Measurements from ENCODE around the gene ZNF888. TPM values are rescaled to one million over a fixed set of nuclear protein-coding genes. Genes with fewer than 3 reads are reported as not detected.
"Not testable (repeated sequence)": the region's sequence is repeated elsewhere in the genome, so short reads cannot be mapped to it uniquely, and the experiment has no call there.

The ZNF888 gene
- total RNA-seq, 4 donors from 2014 or later, result 0.15 to 0.29 (median 0.20) TPM

DNA sequence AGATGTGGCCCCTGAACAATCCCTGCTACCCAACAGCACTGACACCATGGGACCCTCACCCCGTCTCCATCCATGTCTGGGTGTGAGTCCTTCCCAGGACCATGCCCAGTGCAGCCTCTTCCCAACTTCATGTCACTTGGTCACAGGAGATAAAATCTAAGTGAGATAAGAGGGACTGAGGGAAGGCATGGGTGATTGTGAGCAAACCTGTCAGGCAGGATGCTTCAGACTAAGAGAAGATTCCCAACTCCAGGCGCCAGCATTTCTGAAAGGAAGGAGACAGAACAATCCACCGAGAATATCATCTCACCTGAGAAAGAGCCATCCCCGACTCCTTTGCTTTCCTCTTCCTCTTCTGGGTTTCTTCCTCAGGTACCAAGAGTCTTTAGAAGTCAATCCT is 33.3 kb downstream of the ZNF888 start:
- no peaks in the 10 kb centered on the region for H3K4me1 ChIP-seq
- no peak for ATAC-seq
- in situ Hi-C loops (cut with MboI; ENCODE audit: low sequenced_read_pairs in 4 of 4), result no loop called here
- no peak for TF ChIP-seq POLR2A (IDR thresholded peaks at IDR 0.05)
- H3K27me3 ChIP-seq, result no peaks in the 10 kb centered on the region
- no peak overlapping the region for H3K27ac ChIP-seq
- H3K9me3 ChIP-seq, result no peaks in the 10 kb centered on the region
- H3K4me3 ChIP-seq, result no peak overlapping the region
- H3K36me3 ChIP-seq, result peaks cover 0 to 66% of the 10 kb centered on the region in 2 donors
- no peak for DNase-seq
- intact Hi-C loops (cut with DNase I; ENCODE audit: low total_unique reads), result no loop called here

DNA sequence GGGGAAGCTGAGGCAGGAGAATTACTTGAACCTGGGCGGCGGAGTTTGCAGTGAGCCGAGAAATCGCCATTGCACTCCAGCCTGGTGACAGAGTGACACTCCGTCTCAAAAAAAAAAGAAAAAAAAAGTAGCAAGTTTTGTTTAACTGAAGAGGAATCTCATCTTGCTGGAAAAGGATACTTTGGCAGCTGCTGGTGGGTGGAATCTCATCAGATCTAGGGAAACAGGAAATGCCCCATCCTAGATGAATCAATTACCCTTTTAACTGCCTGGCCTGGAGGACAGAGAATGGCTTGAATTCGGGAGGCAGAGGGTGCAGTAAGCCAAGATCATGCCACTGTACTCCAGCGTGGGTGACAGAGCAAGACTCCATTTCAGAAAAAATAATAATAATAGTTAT is 34.2 kb downstream of the ZNF888 start:
- Histone ChIP-seq H3K27me3 (no peaks in the 10 kb centered on the region), H3K27ac (no peak overlapping the region), H3K4me1 (no peaks in the 10 kb centered on the region), H3K9me3 (no peaks in the 10 kb centered on the region), H3K4me3 (no peak overlapping the region), H3K36me3 (peaks cover 0 to 74% of the 10 kb centered on the region in 2 donors)
- TF ChIP-seq POLR2A (IDR thresholded peaks at IDR 0.05), result no peak
- TF ChIP-seq, protein P1, sequence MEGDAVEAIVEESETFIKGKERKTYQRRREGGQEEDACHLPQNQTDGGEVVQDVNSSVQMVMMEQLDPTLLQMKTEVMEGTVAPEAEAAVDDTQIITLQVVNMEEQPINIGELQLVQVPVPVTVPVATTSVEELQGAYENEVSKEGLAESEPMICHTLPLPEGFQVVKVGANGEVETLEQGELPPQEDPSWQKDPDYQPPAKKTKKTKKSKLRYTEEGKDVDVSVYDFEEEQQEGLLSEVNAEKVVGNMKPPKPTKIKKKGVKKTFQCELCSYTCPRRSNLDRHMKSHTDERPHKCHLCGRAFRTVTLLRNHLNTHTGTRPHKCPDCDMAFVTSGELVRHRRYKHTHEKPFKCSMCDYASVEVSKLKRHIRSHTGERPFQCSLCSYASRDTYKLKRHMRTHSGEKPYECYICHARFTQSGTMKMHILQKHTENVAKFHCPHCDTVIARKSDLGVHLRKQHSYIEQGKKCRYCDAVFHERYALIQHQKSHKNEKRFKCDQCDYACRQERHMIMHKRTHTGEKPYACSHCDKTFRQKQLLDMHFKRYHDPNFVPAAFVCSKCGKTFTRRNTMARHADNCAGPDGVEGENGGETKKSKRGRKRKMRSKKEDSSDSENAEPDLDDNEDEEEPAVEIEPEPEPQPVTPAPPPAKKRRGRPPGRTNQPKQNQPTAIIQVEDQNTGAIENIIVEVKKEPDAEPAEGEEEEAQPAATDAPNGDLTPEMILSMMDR (IDR thresholded peaks at IDR 0.05 in 4 of 5, conservative IDR thresholded peaks at IDR 0.05 in 1 of 5), result no peak
- in situ Hi-C loops (cut with MboI; ENCODE audit: low sequenced_read_pairs in 4 of 4) (no loop called here), intact Hi-C loops (cut with DNase I; ENCODE audit: low total_unique reads) (no loop called here)
- no peak for ATAC-seq
- no peak for DNase-seq

DNA sequence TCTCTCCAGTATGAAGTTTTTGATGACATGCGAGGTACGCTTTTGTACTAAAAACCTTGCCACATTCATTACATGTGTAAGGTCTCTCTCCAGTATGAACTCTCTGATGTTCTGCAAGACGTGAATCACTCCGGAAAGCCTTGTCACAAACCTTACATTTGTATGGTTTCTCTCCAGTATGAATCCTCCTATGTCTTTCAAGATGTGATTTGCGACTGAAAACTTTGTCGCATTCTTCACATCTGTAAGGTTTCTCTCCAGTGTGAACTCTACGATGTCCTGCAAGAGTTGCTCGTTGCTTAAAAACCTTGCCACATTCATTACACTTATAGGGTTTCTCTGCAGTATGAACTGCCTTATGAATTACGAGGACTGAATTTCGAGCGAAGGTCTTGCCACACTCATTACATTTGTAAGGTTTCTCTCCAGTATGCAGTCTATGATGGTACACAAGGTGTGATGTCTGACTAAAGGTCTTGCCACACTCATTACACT is 42.3 kb downstream of the ZNF888 start:
- TF ChIP-seq, protein P1 (IDR thresholded peaks at IDR 0.05 in 4 of 5, conservative IDR thresholded peaks at IDR 0.05 in 1 of 5), result no peak
- intact Hi-C loops (cut with DNase I; ENCODE audit: low total_unique reads) (no loop called here), in situ Hi-C loops (cut with MboI; ENCODE audit: low sequenced_read_pairs in 4 of 4) (no loop called here)
- peak overlapping the region in 1 of 4 donors; percentile 38 for H3K4me3 ChIP-seq
- H3K36me3 ChIP-seq, result peaks cover 19 to 82% of the 10 kb centered on the region in 2 donors
- H3K9me3 ChIP-seq, result peaks cover 0 to 19% (median 6%) of the 10 kb centered on the region in 3 donors
- DNase-seq (no peak), ATAC-seq (no peak)
- H3K27ac ChIP-seq, result no peak overlapping the region
- no peaks in the 10 kb centered on the region for H3K27me3 ChIP-seq
- no peaks in the 10 kb centered on the region for H3K4me1 ChIP-seq

DNA sequence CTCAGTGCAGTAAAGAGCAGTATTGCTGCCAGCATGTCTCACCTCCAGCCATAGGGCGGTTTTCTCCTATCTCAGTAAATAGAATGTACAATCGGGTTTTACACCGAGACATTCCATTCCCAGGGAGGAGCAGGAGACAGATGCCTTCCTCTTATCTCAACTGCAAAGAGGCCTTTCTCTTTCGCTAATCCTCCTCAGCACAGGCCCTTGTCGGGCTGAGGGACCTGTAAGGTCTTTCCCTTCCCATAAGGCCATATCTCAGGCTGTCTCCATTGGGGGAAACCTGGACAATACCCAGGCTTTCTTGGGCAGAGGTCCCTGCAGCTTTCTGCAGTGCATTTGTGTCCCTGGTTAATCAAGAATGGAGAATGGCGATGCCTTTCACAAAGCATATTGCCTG is 50.2 kb downstream of the ZNF888 start:
- H3K9me3 ChIP-seq; H3K27ac ChIP-seq; ATAC-seq; intact Hi-C loops (cut with DNase I; ENCODE audit: low total_unique reads); H3K36me3 ChIP-seq; DNase-seq; H3K4me3 ChIP-seq; H3K4me1 ChIP-seq; H3K27me3 ChIP-seq; in situ Hi-C loops (cut with MboI; ENCODE audit: low sequenced_read_pairs in 4 of 4): not testable (repeated sequence)

DNA sequence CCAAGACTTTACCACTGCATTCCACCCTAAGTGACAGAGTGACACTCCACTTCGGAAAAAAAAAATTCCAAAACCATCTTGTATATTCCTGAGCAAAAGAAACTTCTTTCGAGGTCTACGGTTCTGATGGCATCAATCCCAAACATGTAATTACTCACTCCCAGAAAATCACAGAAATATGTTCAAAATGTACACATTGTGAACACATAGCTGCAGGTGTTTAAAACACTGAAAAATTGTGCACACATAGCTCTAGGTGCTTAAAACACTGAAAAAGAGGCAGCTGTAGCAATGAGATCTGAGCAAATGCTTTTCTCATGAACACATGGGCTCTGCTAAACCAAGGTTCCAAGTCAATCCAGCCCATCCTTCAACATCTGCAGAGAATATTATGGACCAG is 51.8 kb downstream of the ZNF888 start:
- H3K9me3 ChIP-seq, result no peaks in the 10 kb centered on the region
- TF ChIP-seq, protein P1 (IDR thresholded peaks at IDR 0.05 in 4 of 5, conservative IDR thresholded peaks at IDR 0.05 in 1 of 5), result no peak
- TF ChIP-seq POLR2A (IDR thresholded peaks at IDR 0.05), result no peak
- no peak overlapping the region for H3K4me3 ChIP-seq
- intact Hi-C loops (cut with DNase I; ENCODE audit: low total_unique reads) (no loop called here), in situ Hi-C loops (cut with MboI; ENCODE audit: low sequenced_read_pairs in 4 of 4) (no loop called here)
- no peaks in the 10 kb centered on the region for H3K27me3 ChIP-seq
- no peaks in the 10 kb centered on the region for H3K36me3 ChIP-seq
- no peak for DNase-seq
- H3K4me1 ChIP-seq, result no peaks in the 10 kb centered on the region
- no peak overlapping the region for H3K27ac ChIP-seq
- ATAC-seq, result no peak

DNA sequence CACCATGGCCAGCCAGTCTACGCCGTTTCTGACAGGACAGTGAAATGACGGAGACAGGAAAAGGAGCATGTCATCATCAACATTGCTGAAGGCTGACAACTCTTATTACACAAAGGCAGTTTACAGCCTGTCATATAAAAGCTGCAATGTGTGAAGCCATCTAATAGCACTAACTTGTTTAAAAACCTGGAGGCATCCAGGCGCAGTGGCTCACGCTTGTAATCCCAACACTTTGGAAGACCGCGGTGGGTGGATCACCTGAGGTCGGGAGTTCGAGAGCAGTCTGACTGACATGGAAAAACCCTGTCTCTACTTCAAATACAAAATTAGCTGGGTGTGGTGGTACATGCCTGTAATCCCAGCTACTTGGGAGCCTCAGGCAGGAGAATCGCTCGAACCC is 55.2 kb downstream of the ZNF888 start:
- in situ Hi-C loops (cut with MboI; ENCODE audit: low sequenced_read_pairs in 4 of 4); ATAC-seq; H3K4me1 ChIP-seq; H3K4me3 ChIP-seq; H3K27me3 ChIP-seq; intact Hi-C loops (cut with DNase I; ENCODE audit: low total_unique reads); DNase-seq; H3K27ac ChIP-seq; H3K36me3 ChIP-seq; H3K9me3 ChIP-seq: not testable (repeated sequence)

Data from gastrocnemius medialis (tissue), 4 donors.